COR-L47 (cell line): ENCODE results near the gene SOX9.

Experiments used
- DNase-seq: peaks from one replicate; lab custom pipeline; 2025; lab: John Stamatoyannopoulos, UW

The SOX9 gene

GRCh38 chr17:72120642-72121163, at the start of gene SOX9:
TSS of gene SOX9 (plus strand) at chr17:72121020. CDS start at chr17:72121392, 372 bp downstream.
- peak; percentile 79 for DNase-seq

- DNase-seq: no peak
These were observed 49.5 kb upstream of the SOX9 start for GRCh38 chr17:72071330-72071729.

- DNase-seq: no peak
These were observed 44.7 kb upstream of the SOX9 start for GRCh38 chr17:72075995-72076677.

GRCh38 chr17:72076678-72077030, 44.2 kb upstream of the SOX9 start:
- no peak for DNase-seq

- no peak for DNase-seq
These were observed 43.4 kb upstream of the SOX9 start for GRCh38 chr17:72077326-72077960.

- peak; percentile 40 for DNase-seq
These were observed 41.1 kb upstream of the SOX9 start for GRCh38 chr17:72079700-72080099.

GRCh38 chr17:72087876-72088275, 32.9 kb upstream of the SOX9 start:
- no peak for DNase-seq

GRCh38 chr17:72089453-72089987, 31.3 kb upstream of the SOX9 start:
- no peak for DNase-seq

GRCh38 chr17:72090108-72090507, 30.7 kb upstream of the SOX9 start:
- no peak for DNase-seq

GRCh38 chr17:72092710-72093322, 28.0 kb upstream of the SOX9 start:
- no peak for DNase-seq

GRCh38 chr17:72093707-72094106, 27.1 kb upstream of the SOX9 start:
- DNase-seq: no peak

- DNase-seq: no peak
These were observed 25.5 kb upstream of the SOX9 start for GRCh38 chr17:72095316-72095715.

- no peak for DNase-seq
These were observed 23.7 kb upstream of the SOX9 start for GRCh38 chr17:72097144-72097543.

GRCh38 chr17:72099919-72100318, 20.9 kb upstream of the SOX9 start:
- DNase-seq: no peak

- DNase-seq: no peak
These were observed 20.4 kb upstream of the SOX9 start for GRCh38 chr17:72100470-72100869.

- no peak for DNase-seq
These were observed 19.3 kb upstream of the SOX9 start for GRCh38 chr17:72101526-72101925.

GRCh38 chr17:72102366-72102765, 18.5 kb upstream of the SOX9 start:
- DNase-seq: no peak

GRCh38 chr17:72104164-72104862, 16.5 kb upstream of the SOX9 start:
- DNase-seq: no peak

- DNase-seq: no peak
These were observed 16.0 kb upstream of the SOX9 start for GRCh38 chr17:72104863-72105234.

- DNase-seq: no peak
These were observed 13.7 kb upstream of the SOX9 start for GRCh38 chr17:72107100-72107499.

- DNase-seq: no peak
These were observed 10.4 kb upstream of the SOX9 start for GRCh38 chr17:72110231-72110941.

- DNase-seq: no peak
These were observed 9.9 kb upstream of the SOX9 start for GRCh38 chr17:72110942-72111318.
